Measurements from ENCODE around the gene TRIM63.

GRCh38 chr1:26082020-26082350, 14.6 kb upstream of the TRIM63 start:
- no peak for TF ChIP-seq CTCF (conservative IDR thresholded peaks at IDR 0.05; ENCODE audit: low read depth, low read length)
- no peak for TF ChIP-seq EZH2 (IDR thresholded peaks at IDR 0.05; ENCODE audit: borderline replicate concordance, low read depth, low read length, poor library complexity, severe bottlenecking)

All from A673 (cell line).